Panc1 (cell line): ENCODE results near the gene MICALL2. TPM values are rescaled to one million over a fixed set of nuclear protein-coding genes. Genes with fewer than 3 reads are reported as not detected.

Experiments used
- ATAC-seq: fragments of 200-7000 bp; cut with Tn5 transposase; 2 replicates; pipeline ENCODE4 v1.9.1; 2020; ENCODE audit warnings: mild to moderate bottlenecking, moderate library complexity
- BruUV-seq: library from RNA; stranded (reverse); fragments of 400-500 nt; replicated peaks from 2 replicates; lab custom pipeline; 2021; lab: Mats Ljungman, UMichigan
- CTCF ChIA-PET: fragments of 300-600 bp; sonication (Branson Sonifier 250); formaldehyde crosslinking; loops from one replicate; lab custom pipeline; 2022; ENCODE audit warnings: antibody characterized with exemption; lab: Charles Lee
- POLR2A ChIA-PET: fragments of 300-600 bp; sonication (Branson Sonifier 250); formaldehyde crosslinking; loops from one replicate; lab custom pipeline; 2022; ENCODE audit warnings: antibody characterized with exemption; lab: Charles Lee
- DNase-seq: peaks from one replicate; pipeline ENCODE4 v3.0.0-alpha.2; 2010; ENCODE audit warnings: low read depth, low spot score
- H3K27ac ChIP-seq: 2 replicates; pipeline ENCODE4 v1.5.1; 2011; ENCODE audit warnings: mild to moderate bottlenecking, low read length, inconsistent platforms
- H3K27me3 ChIP-seq: fragments of 200-500 bp; sonication (Bioruptor generic); 2 replicates; pipeline ENCODE4 v1.6.0; 2014; ENCODE audit warnings: low read length, inconsistent platforms; ENCODE audit not compliant: control insufficient read depth, insufficient read depth
- H3K36me3 ChIP-seq: fragments of 200-500 bp; sonication (Bioruptor generic); 2 replicates; pipeline ENCODE4 v1.5.1; 2014; ENCODE audit warnings: inconsistent platforms, mild to moderate bottlenecking, low read length, moderate library complexity; ENCODE audit not compliant: control insufficient read depth, insufficient read depth
- H3K4me1 ChIP-seq: 2 replicates; pipeline ENCODE4 v1.5.1; 2011; ENCODE audit warnings: inconsistent platforms, mild to moderate bottlenecking, low read length, moderate library complexity; ENCODE audit not compliant: control insufficient read depth, insufficient read depth
- H3K4me3 ChIP-seq, 2 experiments: 2 replicates each; pipeline ENCODE4 v1.5.1; 2011 to 2012; ENCODE audit warnings: low read depth in 2 of 2, low read length in 2 of 2, mild to moderate bottlenecking in 2 of 2, inconsistent platforms in 1 of 2, moderate library complexity in 1 of 2
- H3K9me3 ChIP-seq: fragments of 200-500 bp; sonication (Bioruptor generic); 2 replicates; pipeline ENCODE4 v1.5.1; 2014; ENCODE audit warnings: low read depth, mild to moderate bottlenecking, inconsistent platforms, low read length, moderate library complexity; ENCODE audit not compliant: control insufficient read depth, insufficient read depth
- CTCF ChIP-seq: fragments of 450-650 bp; IDR thresholded peaks from 2 replicates; pipeline ENCODE4 v1.5.1; 2017; ENCODE audit warnings: mild to moderate bottlenecking
- POLR2AphosphoS5 ChIP-seq: IDR thresholded peaks from 2 replicates; pipeline ENCODE4 v1.6.1; 2012; ENCODE audit warnings: mild to moderate bottlenecking, low read depth, low read length, moderate library complexity
- SIN3A ChIP-seq: IDR thresholded peaks from 2 replicates; pipeline ENCODE4 v1.6.1; 2012; ENCODE audit warnings: low read depth, mild to moderate bottlenecking, low read length, moderate library complexity, borderline replicate concordance; ENCODE audit not compliant: insufficient read depth
- TCF7L2 ChIP-seq: IDR thresholded peaks from 2 replicates; pipeline ENCODE4 v1.6.1; 2011; ENCODE audit warnings: mild to moderate bottlenecking, low read depth, low read length, inconsistent platforms
- in situ Hi-C: cut with HindIII; loops from 2 replicates; pipeline ENCODE4 v1.10.0; 2016; ENCODE audit warnings: low sequenced_read_pairs, low pct_unique_long_range_greater_than_20kb
- intact Hi-C: fragments of 100-400 bp; cut with micrococcal nuclease; formaldehyde crosslinking; loops from one replicate; pipeline ENCODE4 v1.10.0; 2022; ENCODE audit not compliant: unreplicated experiment
- total RNA-seq: library from RNA; stranded (reverse); gene quantifications from one replicate; pipeline ENCODE4 v1.2.1, GENCODE V29; 2021; ENCODE audit not compliant: unreplicated experiment
- TF ChIP-seq, protein P1 (sequence below), 2 experiments: IDR thresholded peaks; 2 replicates each; pipeline ENCODE4 v1.6.1; 2011 to 2012; ENCODE audit warnings: low read depth in 2 of 2, control low read depth in 1 of 2, low read length in 1 of 2, mild to moderate bottlenecking in 1 of 2, moderate library complexity in 1 of 2; ENCODE audit not compliant: insufficient read depth in 1 of 2

Gene MICALL2
- total RNA-seq, 1 experiment from 2014 or later: 144 TPM

DNA sequence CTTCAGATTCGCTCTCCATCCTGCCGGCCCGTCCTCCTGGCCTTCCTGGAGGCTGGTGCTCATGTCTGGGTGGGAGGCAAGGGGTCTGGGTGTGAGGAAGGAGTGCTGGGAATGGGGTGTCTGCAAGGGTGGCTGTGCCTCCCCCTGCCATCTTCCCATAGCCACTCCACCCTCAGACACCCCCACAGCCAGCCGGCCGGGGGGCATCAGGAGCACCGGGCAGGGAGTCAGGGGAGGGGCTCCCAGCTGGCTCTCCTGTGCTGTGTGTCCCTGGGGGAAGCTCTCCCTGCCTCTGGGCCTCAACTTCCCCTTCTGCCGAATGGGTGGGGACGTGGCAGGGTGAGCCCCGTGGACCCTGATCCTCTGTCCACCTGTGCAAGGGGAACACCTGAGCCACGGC, 18.6 kb downstream of the MICALL2 start:
- Histone ChIP-seq H3K4me1 (peaks cover 4% of the 10 kb centered on the region), H3K9me3 (no peaks in the 10 kb centered on the region), H3K27me3 (no peaks in the 10 kb centered on the region), H3K4me3 (no peak overlapping the region), H3K36me3 (peaks cover 2% of the 10 kb centered on the region; the same call in 1 of the 2 replicates), H3K27ac (no peak overlapping the region)
- no peak for TF ChIP-seq SIN3A
- TF ChIP-seq POLR2AphosphoS5: no peak
- TF ChIP-seq TCF7L2: no peak
- TF ChIP-seq CTCF: no peak
- in situ Hi-C loops: no loop called here
- intact Hi-C loops: no loop called here
- ChIA-PET CTCF (no interaction called here), POLR2A (no interaction called here)
- no TSS peak for BruUV-seq
- no peak for DNase-seq
- no peak for ATAC-seq

GRCh38 chr7:1439373-1440363, 19.6 kb downstream of the MICALL2 start:
- no TSS peak for BruUV-seq
- in situ Hi-C loops (no loop called here), intact Hi-C loops (no loop called here)

More at GRCh38 chr7:1439373-1440363, 19.6 kb downstream of the MICALL2 start:
- Histone ChIP-seq H3K36me3 (0 out of 2 replicates have a peak, but pooled peaks cover 2% of the 10 kb centered on the region), H3K4me1 (no peaks in the 10 kb centered on the region; the same call in 1 of the 2 replicates), H3K4me3 (no peak overlapping the region), H3K27ac (no peak overlapping the region), H3K27me3 (no peaks in the 10 kb centered on the region), H3K9me3 (no peaks in the 10 kb centered on the region)
- ChIA-PET CTCF (no interaction called here), POLR2A (no interaction called here)
- TF ChIP-seq CTCF (no peak; the same call in 1 of the 2 replicates), POLR2AphosphoS5 (no peak), SIN3A (no peak), TCF7L2 (no peak)
- TF ChIP-seq, protein P1, sequence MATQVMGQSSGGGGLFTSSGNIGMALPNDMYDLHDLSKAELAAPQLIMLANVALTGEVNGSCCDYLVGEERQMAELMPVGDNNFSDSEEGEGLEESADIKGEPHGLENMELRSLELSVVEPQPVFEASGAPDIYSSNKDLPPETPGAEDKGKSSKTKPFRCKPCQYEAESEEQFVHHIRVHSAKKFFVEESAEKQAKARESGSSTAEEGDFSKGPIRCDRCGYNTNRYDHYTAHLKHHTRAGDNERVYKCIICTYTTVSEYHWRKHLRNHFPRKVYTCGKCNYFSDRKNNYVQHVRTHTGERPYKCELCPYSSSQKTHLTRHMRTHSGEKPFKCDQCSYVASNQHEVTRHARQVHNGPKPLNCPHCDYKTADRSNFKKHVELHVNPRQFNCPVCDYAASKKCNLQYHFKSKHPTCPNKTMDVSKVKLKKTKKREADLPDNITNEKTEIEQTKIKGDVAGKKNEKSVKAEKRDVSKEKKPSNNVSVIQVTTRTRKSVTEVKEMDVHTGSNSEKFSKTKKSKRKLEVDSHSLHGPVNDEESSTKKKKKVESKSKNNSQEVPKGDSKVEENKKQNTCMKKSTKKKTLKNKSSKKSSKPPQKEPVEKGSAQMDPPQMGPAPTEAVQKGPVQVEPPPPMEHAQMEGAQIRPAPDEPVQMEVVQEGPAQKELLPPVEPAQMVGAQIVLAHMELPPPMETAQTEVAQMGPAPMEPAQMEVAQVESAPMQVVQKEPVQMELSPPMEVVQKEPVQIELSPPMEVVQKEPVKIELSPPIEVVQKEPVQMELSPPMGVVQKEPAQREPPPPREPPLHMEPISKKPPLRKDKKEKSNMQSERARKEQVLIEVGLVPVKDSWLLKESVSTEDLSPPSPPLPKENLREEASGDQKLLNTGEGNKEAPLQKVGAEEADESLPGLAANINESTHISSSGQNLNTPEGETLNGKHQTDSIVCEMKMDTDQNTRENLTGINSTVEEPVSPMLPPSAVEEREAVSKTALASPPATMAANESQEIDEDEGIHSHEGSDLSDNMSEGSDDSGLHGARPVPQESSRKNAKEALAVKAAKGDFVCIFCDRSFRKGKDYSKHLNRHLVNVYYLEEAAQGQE (IDR thresholded peaks at IDR 0.05; ENCODE audit: insufficient read depth in 1 of 2, low read depth in 2 of 2, low read length in 1 of 2): no peak
- no peak for DNase-seq
- ATAC-seq: no peak
